ENCODE results near the gene MDN1. TPM values are rescaled to one million over a fixed set of nuclear protein-coding genes. Genes with fewer than 3 reads are reported as not detected.
A peak's percentile ranks its signal among the peaks of the same experiment; 100 is the strongest.
"Not testable (repeated sequence)": the region's sequence is repeated elsewhere in the genome, so short reads cannot be mapped to it uniquely, and the experiment has no call there.

MDN1 gene, protein sequence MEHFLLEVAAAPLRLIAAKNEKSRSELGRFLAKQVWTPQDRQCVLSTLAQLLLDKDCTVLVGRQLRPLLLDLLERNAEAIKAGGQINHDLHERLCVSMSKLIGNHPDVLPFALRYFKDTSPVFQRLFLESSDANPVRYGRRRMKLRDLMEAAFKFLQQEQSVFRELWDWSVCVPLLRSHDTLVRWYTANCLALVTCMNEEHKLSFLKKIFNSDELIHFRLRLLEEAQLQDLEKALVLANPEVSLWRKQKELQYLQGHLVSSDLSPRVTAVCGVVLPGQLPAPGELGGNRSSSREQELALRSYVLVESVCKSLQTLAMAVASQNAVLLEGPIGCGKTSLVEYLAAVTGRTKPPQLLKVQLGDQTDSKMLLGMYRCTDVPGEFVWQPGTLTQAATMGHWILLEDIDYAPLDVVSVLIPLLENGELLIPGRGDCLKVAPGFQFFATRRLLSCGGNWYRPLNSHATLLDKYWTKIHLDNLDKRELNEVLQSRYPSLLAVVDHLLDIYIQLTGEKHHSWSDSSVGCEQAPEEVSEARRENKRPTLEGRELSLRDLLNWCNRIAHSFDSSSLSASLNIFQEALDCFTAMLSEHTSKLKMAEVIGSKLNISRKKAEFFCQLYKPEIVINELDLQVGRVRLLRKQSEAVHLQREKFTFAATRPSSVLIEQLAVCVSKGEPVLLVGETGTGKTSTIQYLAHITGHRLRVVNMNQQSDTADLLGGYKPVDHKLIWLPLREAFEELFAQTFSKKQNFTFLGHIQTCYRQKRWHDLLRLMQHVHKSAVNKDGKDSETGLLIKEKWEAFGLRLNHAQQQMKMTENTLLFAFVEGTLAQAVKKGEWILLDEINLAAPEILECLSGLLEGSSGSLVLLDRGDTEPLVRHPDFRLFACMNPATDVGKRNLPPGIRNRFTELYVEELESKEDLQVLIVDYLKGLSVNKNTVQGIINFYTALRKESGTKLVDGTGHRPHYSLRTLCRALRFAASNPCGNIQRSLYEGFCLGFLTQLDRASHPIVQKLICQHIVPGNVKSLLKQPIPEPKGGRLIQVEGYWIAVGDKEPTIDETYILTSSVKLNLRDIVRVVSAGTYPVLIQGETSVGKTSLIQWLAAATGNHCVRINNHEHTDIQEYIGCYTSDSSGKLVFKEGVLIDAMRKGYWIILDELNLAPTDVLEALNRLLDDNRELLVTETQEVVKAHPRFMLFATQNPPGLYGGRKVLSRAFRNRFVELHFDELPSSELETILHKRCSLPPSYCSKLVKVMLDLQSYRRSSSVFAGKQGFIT (N-terminal part only)
- total RNA-seq, result 55.0 TPM

DNA sequence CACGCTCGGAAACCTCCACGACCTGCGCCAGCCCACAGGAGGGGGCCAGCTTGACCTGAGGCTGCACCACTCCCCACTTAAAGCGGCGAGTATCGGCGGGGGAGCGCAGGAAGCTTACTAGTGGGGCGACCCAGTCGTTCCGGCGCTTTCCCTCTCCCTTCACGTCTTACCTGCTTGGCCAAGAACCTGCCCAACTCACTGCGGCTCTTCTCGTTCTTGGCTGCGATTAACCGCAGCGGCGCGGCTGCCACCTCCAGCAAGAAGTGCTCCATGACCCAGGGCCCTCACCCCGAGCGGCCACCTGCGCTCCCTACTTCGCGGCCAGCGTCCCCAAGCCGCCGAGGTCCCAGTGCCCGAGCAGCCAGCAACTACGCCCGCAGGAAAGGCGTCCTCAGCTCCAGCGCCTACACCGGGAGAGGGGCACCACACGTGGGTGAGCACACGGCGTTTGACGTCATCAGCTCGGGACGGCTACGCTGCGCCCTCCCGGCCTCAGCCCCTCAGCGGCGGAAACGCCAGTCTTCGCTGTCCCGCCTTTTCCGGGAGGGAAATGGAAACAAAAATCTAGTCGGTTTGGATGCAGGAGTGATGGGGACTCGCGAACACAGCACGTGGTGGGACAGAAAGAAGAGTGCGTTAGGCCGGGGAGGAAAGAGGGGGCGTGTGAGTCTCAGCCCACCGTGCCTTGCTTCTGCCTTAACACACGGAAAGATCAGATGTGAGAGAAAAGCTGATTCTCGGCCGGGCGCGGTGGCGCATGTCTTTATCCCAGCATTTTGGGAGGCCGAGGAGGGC lies at the start of gene MDN1:
Gene MDN1, minus strand, starts transcription at position 459 of the 795 bp plus-strand sequence. Its CDS starts 187 bp downstream, at position 272.
- DNase-seq (ENCODE audit: low spot score), result peak; percentile 92
- intact Hi-C loops (cut with DNase I), result no loop called here
- ATAC-seq, result peak; percentile 100

DNA sequence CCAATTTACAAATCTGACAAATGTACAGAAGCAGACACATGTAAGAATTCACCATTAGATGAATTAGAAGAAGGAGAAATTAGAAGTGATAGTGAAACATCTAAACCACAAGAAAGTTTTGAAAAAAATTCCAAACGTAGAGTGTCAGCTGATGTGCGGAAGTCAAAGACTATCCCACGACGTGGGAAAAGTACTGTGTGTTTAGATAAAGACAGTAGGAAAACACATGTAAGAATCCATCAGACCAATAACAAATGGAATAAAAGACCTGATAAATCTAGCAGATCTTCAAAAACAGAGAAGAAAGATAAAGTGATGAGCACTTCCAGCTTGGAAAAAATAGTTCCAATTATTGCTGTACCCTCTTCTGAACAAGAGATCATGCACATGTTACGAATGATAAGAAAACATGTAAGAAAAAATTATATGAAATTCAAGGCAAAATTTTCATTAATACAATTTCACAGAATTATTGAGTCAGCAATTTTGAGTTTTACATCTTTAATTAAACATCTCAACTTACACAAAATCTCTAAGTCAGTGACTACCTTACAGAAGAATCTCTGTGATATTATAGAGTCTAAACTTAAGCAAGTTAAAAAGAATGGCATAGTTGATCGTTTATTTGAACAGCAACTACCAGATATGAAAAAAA lies 46.6 kb upstream of the MDN1 start:
- intact Hi-C loops (cut with DNase I), result no loop called here
- no peak for DNase-seq (ENCODE audit: low spot score)
- no peak for ATAC-seq

DNA sequence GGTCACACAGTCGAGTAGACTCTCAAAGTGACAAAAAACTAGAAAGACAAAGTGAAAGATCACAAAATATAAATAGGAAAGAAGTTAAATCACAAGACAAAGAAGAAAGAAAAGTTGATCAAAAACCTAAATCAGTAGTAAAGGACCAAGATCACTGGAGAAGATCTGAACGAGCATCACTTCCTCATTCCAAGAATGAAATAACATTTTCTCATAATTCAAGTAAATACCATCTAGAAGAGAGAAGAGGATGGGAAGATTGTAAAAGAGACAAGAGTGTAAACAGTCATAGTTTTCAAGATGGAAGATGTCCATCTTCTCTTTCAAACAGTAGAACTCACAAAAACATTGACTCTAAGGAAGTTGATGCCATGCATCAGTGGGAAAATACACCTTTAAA lies 43.1 kb upstream of the MDN1 start:
- DNase-seq (ENCODE audit: low spot score) (no peak), ATAC-seq (no peak)
- intact Hi-C loops (cut with DNase I), result no loop called here

DNA sequence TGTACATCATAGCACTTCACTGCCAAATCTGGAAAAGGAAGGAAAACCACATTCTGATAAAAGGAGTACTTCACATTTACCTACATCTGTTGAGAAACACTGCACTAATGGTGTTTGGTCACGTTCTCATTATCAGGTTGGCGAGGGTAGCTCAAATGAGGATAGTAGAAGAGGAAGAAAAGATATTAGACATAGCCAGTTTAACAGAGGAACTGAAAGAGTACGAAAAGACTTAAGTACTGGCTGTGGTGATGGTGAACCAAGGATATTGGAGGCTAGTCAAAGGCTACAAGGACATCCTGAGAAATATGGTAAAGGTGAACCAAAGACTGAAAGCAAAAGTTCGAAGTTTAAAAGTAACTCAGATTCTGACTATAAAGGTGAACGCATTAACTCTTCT lies 42.7 kb upstream of the MDN1 start:
- no peak for DNase-seq (ENCODE audit: low spot score)
- intact Hi-C loops (cut with DNase I), result no loop called here
- ATAC-seq, result no peak

DNA sequence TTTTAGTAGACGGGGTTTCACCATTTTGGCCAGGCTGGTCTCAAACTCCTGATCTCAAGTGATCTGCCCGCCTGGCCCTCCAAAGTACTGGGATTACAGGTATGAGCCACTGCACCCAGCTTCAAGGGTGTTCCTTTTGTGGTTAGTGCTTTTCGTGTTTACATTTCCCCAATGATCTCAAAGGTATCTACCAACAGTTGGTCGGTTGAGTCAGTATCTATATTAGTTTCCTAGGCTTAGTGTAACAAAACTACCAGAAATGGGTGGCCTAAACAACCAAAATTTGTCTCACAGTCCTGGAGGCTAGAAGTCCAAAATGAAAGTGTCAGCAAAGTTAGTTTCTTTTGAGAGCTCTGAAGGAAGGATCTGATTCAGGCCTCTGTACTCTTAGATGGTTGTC lies 40.1 kb upstream of the MDN1 start:
- ATAC-seq (no peak), DNase-seq (ENCODE audit: low spot score) (no peak)
- intact Hi-C loops (cut with DNase I), result no loop called here

DNA sequence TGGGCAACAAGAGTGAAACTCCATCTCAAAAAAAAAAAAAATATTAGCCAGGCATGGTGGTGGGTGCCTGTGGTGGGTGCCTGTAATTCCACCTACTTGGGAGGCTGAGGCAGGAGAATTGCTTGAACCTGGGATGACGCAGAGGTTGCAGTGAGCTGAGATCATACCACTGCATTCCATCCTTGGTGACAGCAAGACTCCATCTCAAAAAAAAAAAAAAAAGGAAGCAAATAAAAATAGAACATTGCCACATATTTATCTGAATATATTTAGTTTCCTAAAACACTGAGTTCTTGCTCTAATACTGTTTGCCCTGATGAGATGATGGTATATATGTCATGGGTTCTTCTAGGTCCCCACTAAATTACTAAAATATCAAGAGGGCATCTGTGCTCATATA lies 38.4 kb upstream of the MDN1 start:
- ATAC-seq, result no peak
- intact Hi-C loops (cut with DNase I), result no loop called here

DNA sequence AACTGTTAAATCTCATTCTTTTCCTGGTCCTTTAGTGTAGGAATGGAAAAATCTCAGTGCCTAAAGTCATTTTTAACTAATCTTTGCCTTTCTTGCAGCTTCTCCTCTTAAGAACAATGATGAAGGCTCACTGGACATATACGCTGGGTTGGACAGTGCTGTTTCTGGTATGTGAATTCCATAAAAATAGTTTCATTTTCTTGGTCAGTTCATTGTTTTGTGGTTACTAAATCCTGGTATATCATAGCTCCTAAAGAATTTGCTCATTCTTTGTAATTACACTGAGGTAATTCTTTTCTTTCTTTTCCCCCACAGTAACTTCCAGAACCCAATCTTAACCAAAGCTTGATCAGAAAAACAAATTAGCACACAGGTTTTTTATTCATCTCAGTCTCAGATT lies 33.5 kb upstream of the MDN1 start:
- DNase-seq (ENCODE audit: low spot score) (no peak), ATAC-seq (no peak)
- intact Hi-C loops (cut with DNase I), result no loop called here

More for the DNA sequence above, 38.4 kb upstream of the MDN1 start:
- no peak for DNase-seq (ENCODE audit: low spot score)

DNA sequence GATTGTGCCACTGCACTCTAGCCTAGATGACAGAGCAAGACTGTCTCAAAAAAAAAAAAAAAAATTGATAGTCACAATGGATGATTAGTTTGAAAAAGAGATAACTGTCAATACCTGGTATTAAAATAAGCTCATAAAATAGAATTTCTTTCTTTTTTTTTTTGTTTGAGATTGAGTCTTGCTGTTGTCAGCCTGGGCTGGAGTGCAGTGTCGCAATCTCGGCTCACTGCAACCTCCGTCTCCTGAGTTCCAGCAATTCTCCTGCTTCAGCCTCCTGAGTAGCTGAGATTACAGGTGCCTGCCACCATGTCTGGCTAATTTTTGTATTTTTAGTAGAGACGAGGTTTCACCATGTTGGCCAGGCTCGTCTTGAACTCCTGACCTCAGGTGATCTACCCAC lies 27.9 kb upstream of the MDN1 start:
- ATAC-seq; intact Hi-C loops (cut with DNase I); DNase-seq (ENCODE audit: low spot score): not testable (repeated sequence)

DNA sequence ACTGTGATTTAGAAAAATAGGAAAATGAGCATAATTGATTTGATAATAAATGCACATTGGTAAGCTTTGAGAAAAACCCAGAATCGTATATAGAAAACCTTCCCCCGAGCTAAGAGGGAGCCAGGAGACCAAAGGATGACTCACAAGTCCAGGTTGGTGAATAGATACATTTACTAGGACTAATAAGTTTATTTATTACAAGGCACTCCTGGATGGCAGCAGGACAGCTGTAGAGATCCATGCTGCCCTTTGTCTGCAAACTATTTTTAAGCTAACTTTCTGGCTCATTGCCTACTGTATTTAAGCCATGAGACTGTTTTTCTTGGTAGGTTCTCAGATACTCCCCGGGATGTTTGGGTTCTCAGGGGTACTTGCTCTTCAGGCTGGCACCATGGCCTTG lies 23.5 kb upstream of the MDN1 start:
- no peak for DNase-seq (ENCODE audit: low spot score)
- intact Hi-C loops (cut with DNase I), result no loop called here
- no peak for ATAC-seq

DNA sequence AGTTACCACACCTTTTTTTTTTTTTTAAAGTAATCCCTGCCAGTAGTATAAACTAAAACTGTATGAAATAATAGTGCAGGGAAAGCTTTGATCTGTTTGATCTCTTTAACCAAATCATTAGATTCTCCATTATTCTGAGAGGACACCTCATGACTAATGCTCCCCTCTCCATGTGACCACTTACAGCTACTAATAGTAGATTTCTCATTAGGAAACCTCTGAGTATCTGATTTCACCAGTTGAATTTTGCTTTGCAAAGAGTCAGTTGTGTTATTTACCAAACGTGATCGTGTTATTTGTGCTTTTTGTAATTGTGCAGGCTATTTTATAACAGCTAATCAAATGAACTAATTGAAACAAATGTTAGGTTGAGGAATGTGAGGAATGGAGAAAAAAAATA lies 22.6 kb upstream of the MDN1 start:
- intact Hi-C loops (cut with DNase I), result no loop called here
- DNase-seq (ENCODE audit: low spot score), result no peak
- ATAC-seq, result no peak

DNA sequence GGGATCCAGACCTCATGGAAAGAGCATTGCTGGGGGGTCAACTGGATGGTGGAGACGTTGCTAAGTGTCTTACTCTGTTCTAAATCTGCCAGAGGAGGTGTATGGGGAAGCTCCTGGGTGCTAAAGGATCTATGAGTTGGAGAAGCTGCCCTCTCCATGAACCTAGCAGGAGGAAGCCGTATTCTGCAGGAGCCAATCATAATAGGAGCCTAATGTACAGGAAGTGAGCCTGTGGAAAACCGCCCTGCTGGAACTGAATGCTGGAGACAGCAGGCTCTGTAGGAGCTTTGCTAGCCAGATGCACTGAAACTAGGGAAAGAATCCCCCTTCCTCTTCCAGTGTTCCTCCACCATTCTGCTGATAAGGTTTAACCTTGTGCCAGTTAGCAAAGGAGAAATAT lies 20.9 kb upstream of the MDN1 start:
- ATAC-seq, result no peak
- DNase-seq (ENCODE audit: low spot score), result no peak
- intact Hi-C loops (cut with DNase I), result no loop called here

DNA sequence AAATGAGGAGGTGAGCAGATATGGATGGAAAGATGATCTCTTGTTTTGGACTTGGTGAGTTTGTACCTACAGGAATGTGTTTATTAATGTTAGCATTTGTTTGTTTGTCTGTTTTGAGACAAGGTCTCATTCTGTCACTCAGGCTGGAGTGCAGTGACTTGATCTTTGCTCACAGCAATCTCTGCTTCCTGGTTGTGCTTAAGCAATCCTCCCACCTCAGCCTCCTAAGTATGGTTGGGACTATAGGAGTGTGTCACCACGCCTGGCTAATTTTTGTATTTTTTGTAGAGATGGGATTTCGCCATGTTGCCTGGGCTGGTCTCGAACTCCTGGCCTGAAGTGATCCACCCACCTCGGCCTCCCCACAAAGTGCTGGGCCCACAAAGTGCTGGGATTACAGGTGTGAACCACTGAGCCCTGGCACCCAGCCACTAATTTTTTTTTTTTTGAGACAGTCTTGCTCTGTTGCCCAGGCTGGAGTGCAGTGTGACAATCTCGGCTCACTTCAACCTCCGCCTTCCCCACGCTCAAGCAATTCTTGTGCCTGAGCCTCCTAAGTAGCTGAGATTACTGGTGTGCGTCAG lies 17.1 kb upstream of the MDN1 start:
- intact Hi-C loops (cut with DNase I), result no loop called here
- DNase-seq (ENCODE audit: low spot score), result no peak
- ATAC-seq, result no peak

DNA sequence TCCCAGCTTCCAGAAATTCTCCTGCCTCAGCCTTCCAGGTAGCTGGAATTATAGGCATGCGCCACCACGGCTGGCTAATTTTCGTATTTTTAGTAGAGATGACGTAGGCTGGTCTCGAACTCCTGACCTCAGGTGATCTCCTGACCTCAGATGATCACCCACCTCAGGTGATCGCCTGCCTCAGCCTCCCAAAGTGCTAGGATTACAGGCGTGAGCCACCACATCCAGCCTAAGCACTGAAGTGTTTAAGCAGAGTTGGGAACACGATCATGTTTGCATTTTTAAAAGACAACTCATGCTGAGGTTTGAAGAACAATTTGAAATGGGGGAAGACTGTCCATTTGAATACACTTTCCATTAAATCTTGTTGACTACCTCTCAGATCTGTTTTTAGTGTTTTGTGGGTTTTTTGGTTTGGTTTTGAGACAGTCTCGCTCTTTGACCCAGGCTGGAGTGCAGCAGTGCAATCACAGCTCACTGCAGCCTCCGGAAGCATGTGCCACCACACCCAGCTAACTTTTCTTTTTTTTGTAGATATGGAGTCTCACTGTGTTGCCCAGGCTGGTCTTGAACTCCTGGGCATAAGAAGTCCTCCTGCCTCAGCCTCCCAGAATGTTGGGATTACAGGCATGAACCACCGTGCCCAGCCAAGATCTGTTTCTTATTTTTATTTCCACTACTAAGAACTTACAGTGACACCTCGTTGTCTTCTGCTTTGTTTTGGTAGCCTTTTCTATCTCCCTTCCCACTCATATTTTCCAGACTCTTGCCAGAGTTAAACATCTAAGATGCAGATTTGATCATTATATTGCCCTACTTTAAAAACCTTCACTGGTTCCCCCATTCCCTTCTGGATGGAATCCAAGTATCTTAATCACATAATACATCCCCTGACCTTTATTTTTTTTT lies 15.5 kb upstream of the MDN1 start:
- ATAC-seq (no peak), DNase-seq (ENCODE audit: low spot score) (no peak)
- intact Hi-C loops (cut with DNase I), result no loop called here

DNA sequence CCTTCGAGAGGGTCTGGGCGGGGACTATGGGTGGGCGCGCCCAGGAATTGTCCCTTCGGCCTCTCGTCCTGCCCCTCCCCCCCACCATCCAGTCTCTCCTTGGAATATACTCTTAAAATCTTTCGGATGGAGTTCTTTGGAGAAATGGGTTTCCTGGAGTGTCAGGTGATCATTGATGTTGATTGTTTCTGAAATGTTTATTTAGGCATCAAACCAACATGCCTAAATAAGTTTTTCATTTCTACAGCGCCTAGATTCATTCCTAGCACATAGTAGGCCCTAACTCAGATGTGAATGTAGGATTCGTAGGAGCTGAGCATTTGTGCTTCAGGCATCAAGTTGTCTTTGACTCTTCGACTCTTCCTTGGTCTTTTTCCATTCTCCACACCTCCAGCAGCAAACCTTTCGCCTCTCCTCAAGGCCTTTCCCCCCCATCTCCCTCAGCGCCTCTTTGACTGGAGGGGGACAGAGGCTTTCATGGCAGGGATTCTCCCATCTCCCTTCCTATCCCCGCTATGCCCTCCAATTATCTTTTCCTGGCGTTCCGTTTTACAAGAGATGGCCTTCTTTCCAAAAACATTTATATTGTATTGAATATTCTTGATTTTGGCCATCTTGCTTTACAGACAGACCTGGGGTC lies 10.7 kb upstream of the MDN1 start:
- DNase-seq (ENCODE audit: low spot score), result no peak
- no peak for ATAC-seq
- intact Hi-C loops (cut with DNase I), result no loop called here

DNA sequence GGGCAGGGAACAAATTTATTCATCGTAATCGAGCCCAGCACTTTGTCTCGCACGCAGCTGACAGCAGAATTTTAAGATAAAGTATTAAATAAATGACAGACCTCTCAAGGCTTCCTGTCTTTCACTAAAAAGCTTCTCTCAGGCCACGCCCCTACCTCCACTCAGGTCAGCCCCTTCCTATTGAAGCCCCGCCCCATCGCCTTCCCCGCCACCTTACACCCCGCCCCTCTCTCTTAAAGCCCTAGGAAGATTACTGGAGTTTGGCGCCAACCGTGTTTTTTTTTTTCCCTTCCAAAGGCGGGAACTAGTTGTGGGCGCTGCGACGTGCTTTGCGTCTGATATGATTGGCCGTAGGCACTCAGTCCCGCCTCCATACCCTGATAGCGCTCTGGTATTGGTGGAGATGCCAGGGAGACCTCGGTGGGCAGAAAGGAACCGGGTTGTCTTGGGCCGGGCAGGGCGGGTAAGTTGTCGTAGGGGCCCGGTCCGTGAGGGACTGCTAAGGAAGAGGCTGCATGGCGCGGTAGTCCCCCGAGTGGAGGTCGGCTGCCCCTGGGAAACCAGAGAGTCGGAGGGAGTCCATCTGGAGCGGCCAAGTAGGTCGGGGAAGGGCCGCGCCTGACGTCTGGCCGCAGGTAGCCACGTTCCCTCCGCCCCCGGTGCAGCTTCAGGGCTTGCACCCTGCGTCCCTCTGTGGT lies 10.0 kb upstream of the MDN1 start, which contains the start of gene CASP8AP2:
Gene CASP8AP2, plus strand, starts transcription at position 409 of the 698 bp plus-strand sequence.
- intact Hi-C loops (cut with DNase I), result no loop called here
- peak; percentile 99 for ATAC-seq

DNA sequence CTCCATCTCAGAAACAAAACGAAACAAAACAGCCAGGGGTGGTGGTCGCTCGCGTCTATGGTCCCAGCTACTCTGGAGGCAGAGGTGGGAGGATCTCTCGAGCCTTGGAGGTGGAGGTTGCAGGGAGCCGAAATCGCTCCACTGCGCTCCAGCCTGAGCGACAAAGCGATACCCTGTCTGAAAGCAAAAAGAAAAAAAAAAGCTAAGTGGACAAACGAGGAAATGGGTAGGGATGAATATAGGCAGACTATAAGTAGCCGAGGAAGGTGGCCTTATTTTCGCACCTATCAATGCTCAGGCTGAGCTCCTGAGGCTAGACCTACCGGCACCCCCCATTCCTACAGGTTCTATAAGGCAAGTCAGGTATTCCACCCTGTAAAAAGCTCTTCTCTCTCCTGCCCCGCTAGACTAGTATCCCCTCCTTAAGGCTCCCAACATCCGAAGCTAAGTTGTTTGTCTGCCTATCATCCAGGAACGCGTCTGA lies 9.4 kb upstream of the MDN1 start:
- intact Hi-C loops (cut with DNase I), result no loop called here
- DNase-seq (ENCODE audit: low spot score) (no peak), ATAC-seq (peak; percentile 43)

More for the DNA sequence above, 10.0 kb upstream of the MDN1 start, which contains the start of gene CASP8AP2:
- peak; percentile 95 for DNase-seq (ENCODE audit: low spot score)

Data from sciatic nerve (tissue), 2 donors.